Mammary epithelial cell (primary cell): ENCODE measurements around the gene EME1.

Source experiments
- CTCF ChIP-seq, 2 donors: IDR thresholded peaks in 1 of 2; conservative IDR thresholded peaks in 1 of 2; 2 replicates each; pipeline ENCODE4 v1.5.1; 2011 to 2012; ENCODE audit warnings: inconsistent platforms in 2 of 2, low read length in 2 of 2, mild to moderate bottlenecking in 2 of 2, control low read depth in 1 of 2, low read depth in 1 of 2; ENCODE audit not compliant: insufficient read depth in 1 of 2; ENCODE audit errors: extremely low read depth in 1 of 2
- EZH2 ChIP-seq: IDR thresholded peaks from 2 replicates; pipeline ENCODE4 v1.6.1; 2012; ENCODE audit warnings: low read length, inconsistent platforms, borderline replicate concordance

GRCh38 chr17:50424996-50425681 is 52.1 kb downstream of the EME1 start:
- no peak for TF ChIP-seq EZH2
- no peak for TF ChIP-seq CTCF (conservative IDR thresholded peaks at IDR 0.05 in 1 of 2, IDR thresholded peaks at IDR 0.05 in 1 of 2; ENCODE audit: extremely low read depth in 1 of 2, insufficient read depth in 1 of 2, low read depth in 1 of 2, low read length in 2 of 2)
